NCI-H1105 treated with DMSO at 0.1 percent for 48 hours (cell line): ENCODE results near the gene TATDN3.
"Not testable (repeated sequence)": the region's sequence is repeated elsewhere in the genome, so short reads cannot be mapped to it uniquely, and the experiment has no call there.

ENCODE experiments used
- DNase-seq: peaks from one replicate; lab custom pipeline; 2025; lab: John Stamatoyannopoulos, UW

The TATDN3 gene

GRCh38 chr1:212775241-212775640 lies 16.5 kb upstream of the TATDN3 start:
- DNase-seq: no peak

GRCh38 chr1:212777151-212777550 lies 14.5 kb upstream of the TATDN3 start:
- no peak for DNase-seq

- DNase-seq: not testable (repeated sequence)
Observed at GRCh38 chr1:212779086-212779485, 12.6 kb upstream of the TATDN3 start.

- DNase-seq: no peak
Observed at GRCh38 chr1:212780759-212781158, 10.9 kb upstream of the TATDN3 start.

- DNase-seq: no peak
Observed at GRCh38 chr1:212781225-212781624, 10.5 kb upstream of the TATDN3 start.

GRCh38 chr1:212782422-212783154 lies 9.1 kb upstream of the TATDN3 start:
- DNase-seq: peak; percentile 49

- no peak for DNase-seq
Observed at GRCh38 chr1:212783976-212784375, 7.7 kb upstream of the TATDN3 start.

- no peak for DNase-seq
Observed at GRCh38 chr1:212785871-212786270, 5.8 kb upstream of the TATDN3 start.

GRCh38 chr1:212791261-212791675 lies 426 bp upstream of the TATDN3 start:
- peak; percentile 83 for DNase-seq

- no peak for DNase-seq
Observed at GRCh38 chr1:212792396-212792908, 758 bp downstream of the TATDN3 start.

GRCh38 chr1:212794561-212795014 lies 2.9 kb downstream of the TATDN3 start:
- DNase-seq: no peak

- DNase-seq: no peak
Observed at GRCh38 chr1:212797681-212798080, 6.0 kb downstream of the TATDN3 start.

- DNase-seq: no peak
Observed at GRCh38 chr1:212805767-212806166, 14.1 kb downstream of the TATDN3 start.

- peak; percentile 18 for DNase-seq
Observed at GRCh38 chr1:212814537-212815334, 23.0 kb downstream of the TATDN3 start.

- DNase-seq: no peak
Observed at GRCh38 chr1:212816567-212817278, 25.0 kb downstream of the TATDN3 start.

- DNase-seq: no peak
Observed at GRCh38 chr1:212819726-212820125, 28.0 kb downstream of the TATDN3 start.

- no peak for DNase-seq
Observed at GRCh38 chr1:212820969-212821368, 29.3 kb downstream of the TATDN3 start.

- DNase-seq: no peak
Observed at GRCh38 chr1:212822956-212823355, 31.3 kb downstream of the TATDN3 start.

- no peak for DNase-seq
Observed at GRCh38 chr1:212824201-212824600, 32.5 kb downstream of the TATDN3 start.

GRCh38 chr1:212825798-212826452 lies 34.2 kb downstream of the TATDN3 start:
- DNase-seq: no peak

GRCh38 chr1:212827171-212827776 lies 35.6 kb downstream of the TATDN3 start:
- no peak for DNase-seq
